Measurements from ENCODE around the gene TNFRSF8. TPM values are rescaled to one million over a fixed set of nuclear protein-coding genes. Genes with fewer than 3 reads are reported as not detected.

TNFRSF8 gene
- total RNA-seq, 1 experiment from 2014 or later: 20.8 TPM

- no peaks in the 10 kb centered on the region for H3K27me3 Mint-ChIP-seq (ENCODE audit: low read depth)
- no peaks in the 10 kb centered on the region for H3K9me3 Mint-ChIP-seq
- ChIA-PET CTCF (no interaction called here), POLR2A (no interaction called here)
- no peaks in the 10 kb centered on the region for H3K4me1 Mint-ChIP-seq
- no peak overlapping the region for H3K27ac Mint-ChIP-seq
- no peak for DNase-seq (ENCODE audit: low spot score)
- H3K4me3 Mint-ChIP-seq: no peak overlapping the region
- H3K36me3 Mint-ChIP-seq: no peaks in the 10 kb centered on the region; the same call in 1 of the 2 replicates
- ATAC-seq: no peak
- TF ChIP-seq RORB (CRISPR knock-in tag; IDR thresholded peaks at IDR 0.05): no peak
- TF ChIP-seq E2F1 (CRISPR knock-in tag; IDR thresholded peaks at IDR 0.05): no peak
- TF ChIP-seq SMAD4 (CRISPR knock-in tag; IDR thresholded peaks at IDR 0.05): no peak
- TF ChIP-seq STAT6 (CRISPR knock-in tag; conservative IDR thresholded peaks at IDR 0.05; ENCODE audit: low read depth): no peak
- no peak for TF ChIP-seq AFF4 (CRISPR knock-in tag; IDR thresholded peaks at IDR 0.05; ENCODE audit: borderline replicate concordance)
- TF ChIP-seq ZNF263 (CRISPR knock-in tag; IDR thresholded peaks at IDR 0.05; ENCODE audit: low read depth): no peak
- no peak for TF ChIP-seq CBFB (CRISPR knock-in tag; IDR thresholded peaks at IDR 0.05; ENCODE audit: low read depth)
- TF ChIP-seq MAX (CRISPR knock-in tag; IDR thresholded peaks at IDR 0.05): no peak
- TF ChIP-seq GABPB1 (CRISPR knock-in tag; IDR thresholded peaks at IDR 0.05): no peak
- no peak for TF ChIP-seq ZBTB21 (CRISPR knock-in tag; IDR thresholded peaks at IDR 0.05; ENCODE audit: borderline replicate concordance)
- TF ChIP-seq IRF1 (CRISPR knock-in tag; IDR thresholded peaks at IDR 0.05): no peak
- no peak for TF ChIP-seq CDX4 (CRISPR knock-in tag; IDR thresholded peaks at IDR 0.05; ENCODE audit: borderline replicate concordance)
These were observed 69.0 kb downstream of the TNFRSF8 start for GRCh38 chr1:12132078-12132477.

GRCh38 chr1:12134716-12135115 lies 71.6 kb downstream of the TNFRSF8 start:
- ChIA-PET CTCF (interaction anchor here (1.0 to 1.1 kb wide), 2 partner anchors 10 to 11 kb away, joined by 4 to 9 read pairs; no protein-coding TSS in a partner anchor), POLR2A (no interaction called here)
- H3K36me3 Mint-ChIP-seq: no peaks in the 10 kb centered on the region; the same call in 1 of the 2 replicates
- H3K27me3 Mint-ChIP-seq (ENCODE audit: low read depth): no peaks in the 10 kb centered on the region
- H3K4me1 Mint-ChIP-seq: no peaks in the 10 kb centered on the region
- ATAC-seq: no peak
- no peaks in the 10 kb centered on the region for H3K9me3 Mint-ChIP-seq
- H3K4me3 Mint-ChIP-seq: no peak overlapping the region
- no peak for DNase-seq (ENCODE audit: low spot score)
- H3K27ac Mint-ChIP-seq: no peak overlapping the region; the same call in 1 of the 2 replicates
- no peak for TF ChIP-seq ATF6 (CRISPR knock-in tag; IDR thresholded peaks at IDR 0.05)
- TF ChIP-seq JAZF1 (CRISPR knock-in tag; IDR thresholded peaks at IDR 0.05): no peak
- TF ChIP-seq SP1 (CRISPR knock-in tag; conservative IDR thresholded peaks at IDR 0.05): no peak
- no peak for TF ChIP-seq ZNF423 (CRISPR knock-in tag; IDR thresholded peaks at IDR 0.05)
- TF ChIP-seq CREB1 (CRISPR knock-in tag; IDR thresholded peaks at IDR 0.05): no peak
- TF ChIP-seq ZNF317 (CRISPR knock-in tag; IDR thresholded peaks at IDR 0.05; ENCODE audit: borderline replicate concordance, low read depth): no peak
- no peak for TF ChIP-seq ATF2 (CRISPR knock-in tag; IDR thresholded peaks at IDR 0.05; ENCODE audit: borderline replicate concordance, low read depth)
- TF ChIP-seq NFE2L1 (CRISPR knock-in tag; IDR thresholded peaks at IDR 0.05): no peak
- no peak for TF ChIP-seq ZNF263 (CRISPR knock-in tag; IDR thresholded peaks at IDR 0.05; ENCODE audit: low read depth)
- no peak for TF ChIP-seq NR2C2 (CRISPR knock-in tag; IDR thresholded peaks at IDR 0.05)
- no peak for TF ChIP-seq TEAD4 (CRISPR knock-in tag; IDR thresholded peaks at IDR 0.05)
- no peak for TF ChIP-seq SOX15 (CRISPR knock-in tag; IDR thresholded peaks at IDR 0.05)
